HG02623 (cell line): Measurements from ENCODE around the gene WWOX.

ENCODE experiments used
- ATAC-seq: cut with Tn5 transposase; IDR thresholded peaks from one replicate; pipeline ENCODE4 v1.9.1; 2021; ENCODE audit warnings: moderate library complexity; ENCODE audit not compliant: unreplicated experiment

WWOX gene

GRCh38 chr16:79062821-79063220 is 963.4 kb downstream of the WWOX start:
- ATAC-seq: no peak

DNA sequence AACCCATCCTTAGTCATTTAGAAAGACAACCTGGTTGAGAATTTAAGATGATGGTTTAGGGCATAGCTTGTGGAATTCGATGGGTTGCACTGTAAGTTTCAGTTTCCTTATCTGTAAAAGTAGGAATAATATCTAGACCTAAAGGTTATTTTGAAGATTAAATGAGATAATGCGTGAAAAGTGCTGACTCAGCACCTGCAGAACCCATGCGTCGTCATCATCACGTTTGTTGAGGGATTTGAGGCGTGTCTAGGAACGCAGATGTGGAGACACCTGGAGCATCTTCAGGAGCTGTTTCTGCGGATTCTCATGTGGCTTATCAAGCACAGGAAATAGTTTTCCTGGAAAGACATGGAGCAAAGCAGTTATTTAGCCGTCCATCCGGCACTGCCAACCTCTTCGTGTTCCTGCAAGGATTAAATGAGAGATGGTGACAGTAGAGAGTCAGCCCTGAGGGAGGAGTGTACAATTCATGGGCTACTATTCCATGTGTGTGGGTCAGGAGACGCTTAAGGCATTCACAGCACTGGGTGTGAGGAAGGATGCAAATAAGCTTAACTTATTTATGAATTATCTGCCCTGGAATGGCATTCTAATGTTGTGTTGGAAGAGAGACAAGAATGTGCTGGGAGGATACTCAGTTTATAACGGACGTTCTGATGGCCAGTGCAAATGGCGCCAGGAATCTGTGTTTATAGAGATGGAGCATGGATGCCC is 965.0 kb downstream of the WWOX start:
- no peak for ATAC-seq

DNA sequence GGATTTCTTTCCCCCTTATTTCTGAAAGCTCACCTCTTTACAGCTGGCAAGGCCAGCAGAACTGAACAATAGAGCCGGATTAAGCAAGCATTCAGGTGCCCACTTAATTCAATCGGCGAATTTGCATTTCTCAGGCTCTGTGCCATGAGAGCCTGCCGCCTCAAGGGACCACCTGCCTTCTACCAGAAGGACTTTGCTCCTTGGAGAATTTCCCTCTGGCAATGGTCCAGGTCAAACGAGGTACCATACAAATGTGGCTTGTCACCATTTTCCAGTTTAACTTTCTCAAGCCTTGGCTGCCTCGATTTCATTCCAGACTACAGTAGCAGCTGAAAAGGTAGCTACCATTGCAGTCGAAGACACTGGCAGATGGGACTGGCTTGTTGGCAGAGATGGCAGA is 967.1 kb downstream of the WWOX start:
- ATAC-seq: no peak

DNA sequence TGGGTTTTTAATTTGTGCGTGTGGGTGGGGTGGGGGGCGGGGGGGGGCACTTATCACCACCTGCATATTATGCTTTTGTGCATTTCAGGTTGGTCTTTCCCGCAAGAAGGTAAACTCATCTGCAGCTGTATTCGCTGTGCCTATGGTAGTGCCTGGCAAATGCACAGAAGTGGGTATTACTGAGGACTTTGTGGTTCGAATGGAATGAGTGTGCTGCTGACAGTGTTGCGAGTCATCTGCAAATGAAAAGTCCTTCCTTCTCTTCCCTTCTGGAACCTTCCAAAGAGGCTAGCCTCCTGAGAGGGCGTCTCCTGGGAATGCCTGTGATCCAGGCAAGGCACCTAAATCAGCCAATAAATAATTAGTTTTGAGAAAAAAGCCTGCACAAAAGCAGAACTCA is 968.1 kb downstream of the WWOX start:
- ATAC-seq: no peak

- ATAC-seq: no peak
These were observed 969.7 kb downstream of the WWOX start for GRCh38 chr16:79069121-79069520.

DNA sequence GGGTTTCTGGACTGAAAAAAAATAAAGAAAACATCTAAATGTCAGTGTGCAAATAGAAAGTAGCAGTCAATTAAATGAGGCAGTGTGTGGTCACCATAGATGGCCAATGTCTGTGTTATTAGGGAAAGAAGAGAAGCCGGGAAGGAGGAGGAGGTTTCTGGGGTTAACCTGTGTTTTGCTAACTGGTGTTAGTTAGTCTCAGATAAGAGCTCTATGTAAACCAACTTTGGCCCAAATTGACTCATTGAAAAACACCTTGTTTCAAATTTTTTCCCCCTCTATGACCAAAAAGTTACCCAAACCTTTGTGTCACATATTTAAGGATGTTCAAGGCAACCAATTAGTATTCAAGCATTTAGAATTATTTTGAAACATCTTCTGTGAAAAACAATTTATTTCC is 970.2 kb downstream of the WWOX start:
- no peak for ATAC-seq

- no peak for ATAC-seq
These were observed 972.0 kb downstream of the WWOX start for GRCh38 chr16:79071424-79071823.

GRCh38 chr16:79072517-79072916 is 973.1 kb downstream of the WWOX start:
- no peak for ATAC-seq

- no peak for ATAC-seq
These were observed 974.1 kb downstream of the WWOX start for GRCh38 chr16:79073566-79073965.

GRCh38 chr16:79074541-79074940 is 975.1 kb downstream of the WWOX start:
- ATAC-seq: no peak

DNA sequence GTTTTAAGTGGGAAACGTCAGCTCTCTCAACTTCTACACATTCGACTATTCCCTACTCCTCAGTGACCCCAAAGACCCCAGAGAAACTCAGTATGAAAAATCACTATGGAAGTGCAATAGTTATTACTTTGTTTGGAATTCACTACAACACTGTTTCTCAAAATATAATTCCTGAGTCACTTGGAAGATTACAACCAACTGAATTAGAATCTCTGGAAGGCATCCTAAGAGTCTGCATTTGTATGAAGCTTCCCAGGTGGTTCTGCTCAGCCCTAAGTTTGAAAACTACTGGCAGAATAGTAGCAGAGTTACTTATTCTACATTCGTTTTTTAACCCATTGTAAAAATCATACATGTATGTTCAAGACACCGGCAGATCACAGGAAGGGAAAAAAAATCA is 975.5 kb downstream of the WWOX start:
- no peak for ATAC-seq

DNA sequence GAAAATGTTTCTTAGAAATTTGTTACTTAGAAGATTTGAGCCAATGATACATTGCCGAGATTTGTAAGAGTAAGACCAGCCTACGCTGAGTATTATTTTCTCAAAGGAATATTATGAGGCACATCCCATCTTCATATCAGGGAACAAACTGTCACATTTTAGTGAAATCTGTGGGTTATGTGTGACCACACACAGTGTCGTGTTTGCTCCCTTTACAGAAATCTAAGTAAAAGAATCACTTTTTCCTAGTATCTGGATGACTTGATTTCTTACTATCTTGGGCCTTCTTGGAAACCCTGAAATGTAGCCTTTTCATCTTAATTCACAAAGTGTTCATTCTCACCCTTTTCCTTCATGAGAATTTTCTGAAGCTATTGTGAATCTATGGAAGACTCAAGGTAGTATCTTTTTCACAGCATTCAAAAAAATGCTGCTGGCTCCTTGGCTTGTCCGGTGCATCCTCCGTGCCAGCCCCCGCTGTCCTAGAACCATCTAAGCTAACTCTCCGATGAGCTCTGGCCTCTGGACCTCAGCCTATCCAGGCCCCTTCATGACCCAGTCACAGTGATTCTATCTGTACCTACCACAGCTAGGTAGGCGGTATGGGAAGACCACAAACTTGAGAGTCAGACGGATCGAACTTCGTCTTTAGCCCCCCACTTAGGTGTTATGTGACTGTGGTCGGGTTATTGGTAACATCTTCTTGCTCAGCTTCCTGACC is 976.8 kb downstream of the WWOX start:
- no peak for ATAC-seq

- ATAC-seq: no peak
These were observed 977.9 kb downstream of the WWOX start for GRCh38 chr16:79077346-79077745.

DNA sequence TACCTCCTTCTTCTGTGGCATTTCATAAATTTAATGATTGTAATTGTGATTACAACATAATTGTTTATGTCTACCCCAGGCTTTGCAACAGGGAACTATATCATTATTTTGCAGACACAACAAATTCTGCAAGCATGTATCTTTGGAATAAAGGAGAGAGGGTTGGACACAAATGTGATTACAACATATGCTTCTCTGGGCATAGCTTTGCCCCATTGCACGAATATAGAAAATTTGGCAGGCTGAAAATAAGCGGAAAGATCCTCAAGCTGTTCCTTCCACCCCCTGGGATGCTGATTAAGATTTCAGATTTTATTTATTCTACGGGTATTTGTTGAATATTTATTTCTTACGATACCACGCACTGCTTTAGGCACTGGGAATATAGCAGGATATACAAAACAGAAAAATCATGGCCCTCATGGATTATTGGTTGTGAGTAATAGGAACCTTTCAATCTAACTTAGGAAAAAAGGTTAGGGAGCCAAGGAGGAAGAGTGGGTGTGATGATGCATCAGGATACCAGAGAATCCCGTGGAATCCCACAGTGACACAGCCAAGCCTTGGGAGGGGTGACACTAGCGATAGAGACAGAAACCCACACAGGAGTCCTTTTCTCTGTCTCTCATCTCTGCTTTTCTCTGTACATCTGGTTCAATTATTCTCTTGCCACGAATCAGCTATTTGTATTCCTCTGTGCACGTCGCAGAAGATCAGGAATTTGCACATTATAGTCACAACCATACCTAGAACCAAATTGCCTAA is 980.4 kb downstream of the WWOX start:
- ATAC-seq: no peak

DNA sequence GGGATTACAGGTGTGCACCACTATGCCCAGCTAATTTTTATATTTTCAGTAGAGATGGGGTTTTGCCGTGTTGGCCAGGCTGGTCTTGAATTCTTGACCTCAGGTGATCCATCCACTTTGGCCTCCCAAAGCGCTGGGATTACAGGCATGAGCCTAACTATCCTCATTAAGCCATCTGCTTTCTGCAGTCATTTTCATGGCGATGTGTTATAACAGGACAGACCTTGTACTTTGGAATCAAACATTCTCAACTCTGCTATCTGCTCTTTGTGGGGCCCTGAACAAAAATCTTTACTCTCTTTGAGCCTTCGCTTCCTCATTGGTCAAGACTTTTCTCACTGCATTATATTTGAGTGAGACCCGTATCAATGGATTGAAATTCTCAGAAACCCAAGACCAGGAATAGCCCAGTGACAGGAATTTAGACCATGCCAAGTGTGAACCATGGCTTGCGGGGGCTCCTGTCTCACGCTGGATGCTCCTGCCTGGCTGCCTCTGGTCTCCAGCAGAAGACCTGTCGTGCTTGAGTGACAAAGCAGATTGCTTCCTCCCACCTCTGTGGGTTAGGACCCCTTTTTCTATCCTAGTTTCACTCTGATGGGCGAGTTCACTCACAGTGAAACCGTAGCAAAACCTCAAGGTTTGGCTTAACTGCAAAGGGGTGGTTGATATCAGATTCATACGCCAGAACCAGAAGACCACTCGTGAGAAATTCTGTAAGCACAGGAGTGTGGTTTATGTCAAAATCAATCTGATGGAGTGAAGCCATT is 982.0 kb downstream of the WWOX start:
- no peak for ATAC-seq

- no peak for ATAC-seq
These were observed 983.5 kb downstream of the WWOX start for GRCh38 chr16:79082970-79083369.

DNA sequence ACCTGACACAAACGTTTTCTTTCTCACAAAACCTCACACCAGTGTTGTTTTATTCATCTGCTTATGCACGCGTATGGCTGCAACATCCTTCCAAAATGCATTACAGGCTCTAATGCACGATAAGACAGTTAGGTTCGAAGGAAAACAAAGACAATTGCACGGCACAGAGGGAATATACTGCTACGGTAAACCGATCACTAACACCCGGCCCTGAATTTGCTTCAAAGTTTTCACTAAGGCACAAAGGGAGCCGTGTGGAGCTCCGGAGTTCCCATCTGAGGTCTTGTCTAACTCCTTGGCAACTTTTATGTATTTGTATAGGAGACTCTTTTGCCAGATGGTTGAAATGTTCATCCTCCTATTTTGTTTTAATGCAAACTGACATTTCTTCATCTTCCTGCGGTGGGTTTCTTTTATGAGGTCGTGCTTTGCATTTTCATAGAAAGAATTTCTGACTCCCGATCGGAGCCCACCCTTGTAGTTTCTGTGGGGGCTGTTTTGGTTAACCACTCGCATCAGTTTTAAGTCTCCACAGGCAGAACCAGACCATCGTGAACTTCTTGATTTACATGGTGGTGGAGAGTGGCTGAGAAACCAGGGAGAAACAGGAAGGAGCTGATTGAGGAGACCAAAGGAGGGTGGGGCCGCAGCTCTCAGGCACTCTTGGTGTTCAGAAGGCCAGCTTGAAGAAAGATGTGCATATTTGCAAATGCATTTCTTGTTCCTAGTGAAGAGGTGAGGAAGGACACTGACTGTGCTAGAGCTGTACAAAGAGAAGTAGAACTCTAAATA is 984.2 kb downstream of the WWOX start:
- ATAC-seq: no peak

DNA sequence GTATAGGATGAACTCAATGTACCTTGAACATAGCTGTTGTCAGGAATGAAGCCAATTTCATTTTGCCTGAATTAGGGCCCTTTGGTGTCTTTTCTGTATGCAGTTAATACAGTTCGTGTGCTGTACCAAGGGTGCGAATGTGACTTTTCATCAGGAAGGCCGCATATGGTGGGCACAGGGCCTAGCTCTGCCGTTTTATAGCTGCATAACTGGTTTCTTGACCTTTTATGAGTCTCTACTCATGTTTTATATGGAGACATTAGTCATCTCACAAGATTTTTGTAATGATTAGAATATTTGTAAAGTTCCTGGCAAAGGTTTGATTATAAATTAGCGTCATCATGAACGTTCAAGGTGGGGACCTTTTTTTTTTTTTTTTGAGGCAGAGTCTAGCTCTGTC is 989.5 kb downstream of the WWOX start:
- no peak for ATAC-seq

GRCh38 chr16:79089735-79090284 is 990.4 kb downstream of the WWOX start:
- no peak for ATAC-seq

- no peak for ATAC-seq
These were observed 991.5 kb downstream of the WWOX start for GRCh38 chr16:79090966-79091365.
